Measurements from ENCODE around the gene SLC35F1. TPM values are rescaled to one million over a fixed set of nuclear protein-coding genes. Genes with fewer than 3 reads are reported as not detected.

SLC35F1 gene
- total and polyA plus RNA-seq, 4 donors = 0.01 to 0.09 (median 0.08) TPM; not detected in 1

- no peak for DNase-seq (ENCODE audit: low spot score)
- WGBS = 73% methylated on average over 5 of the region's 5 CpGs
Observed at GRCh38 chr6:118246406-118246805, 339.3 kb downstream of the SLC35F1 start.

GRCh38 chr6:118248171-118248570, 341.1 kb downstream of the SLC35F1 start:
- DNase-seq (ENCODE audit: low spot score) = no peak
- Histone ChIP-seq H3K9me3 (ENCODE audit: control insufficient read depth in 4 of 4, low read length in 3 of 4) (no peaks in the 10 kb centered on the region), H3K4me1 (ENCODE audit: control insufficient read depth in 4 of 4, insufficient read depth in 4 of 4, low read length in 3 of 4) (no peaks in the 10 kb centered on the region), H3K9ac (ENCODE audit: low read depth in 1 of 2, low read length in 2 of 2) (no peak overlapping the region), H3K27me3 (ENCODE audit: control insufficient read depth in 4 of 4, insufficient read depth in 4 of 4, low read length in 3 of 4) (no peaks in the 10 kb centered on the region), H3K27ac (ENCODE audit: low read depth in 1 of 2, low read length in 2 of 2) (no peak overlapping the region), H3K4me3 (ENCODE audit: low read depth in 1 of 3, low read length in 3 of 3) (no peak overlapping the region), H3K36me3 (ENCODE audit: control insufficient read depth in 4 of 4, insufficient read depth in 3 of 4, low read depth in 1 of 4, low read length in 3 of 4) (no peaks in the 10 kb centered on the region)
- TF ChIP-seq NR2F2 (IDR thresholded peaks at IDR 0.05) = no peak
- no peak for TF ChIP-seq CTCF (IDR thresholded peaks at IDR 0.05; ENCODE audit: low read depth, low read length, missing input control)
- TF ChIP-seq TAF1 (conservative IDR thresholded peaks at IDR 0.05) = no peak
- TF ChIP-seq FOXA1 (IDR thresholded peaks at IDR 0.05) = no peak
- TF ChIP-seq GABPA (IDR thresholded peaks at IDR 0.05 in 1 of 2, conservative IDR thresholded peaks at IDR 0.05 in 1 of 2) = no peak
- no peak for TF ChIP-seq EGR1 (IDR thresholded peaks at IDR 0.05; ENCODE audit: low read depth in 2 of 2)
- TF ChIP-seq ATF3 (IDR thresholded peaks at IDR 0.05) = no peak
- no peak for TF ChIP-seq MAX (IDR thresholded peaks at IDR 0.05)
- no peak for TF ChIP-seq HNF4A (conservative IDR thresholded peaks at IDR 0.05)
- TF ChIP-seq JUND (IDR thresholded peaks at IDR 0.05) = no peak
- TF ChIP-seq FOXA2 (IDR thresholded peaks at IDR 0.05) = no peak
- TF ChIP-seq YY1 (IDR thresholded peaks at IDR 0.05) = no peak
- 78% methylated on average over 1 of the region's 1 CpG for WGBS

More at GRCh38 chr6:118246406-118246805, 339.3 kb downstream of the SLC35F1 start:
- Histone ChIP-seq H3K9me3 (ENCODE audit: control insufficient read depth in 4 of 4, low read length in 3 of 4) (no peaks in the 10 kb centered on the region), H3K36me3 (ENCODE audit: control insufficient read depth in 4 of 4, insufficient read depth in 3 of 4, low read depth in 1 of 4, low read length in 3 of 4) (no peaks in the 10 kb centered on the region), H3K27ac (ENCODE audit: low read depth in 1 of 2, low read length in 2 of 2) (no peak overlapping the region), H3K27me3 (ENCODE audit: control insufficient read depth in 4 of 4, insufficient read depth in 4 of 4, low read length in 3 of 4) (no peaks in the 10 kb centered on the region), H3K9ac (ENCODE audit: low read depth in 1 of 2, low read length in 2 of 2) (no peak overlapping the region), H3K4me1 (ENCODE audit: control insufficient read depth in 4 of 4, insufficient read depth in 4 of 4, low read length in 3 of 4) (no peaks in the 10 kb centered on the region), H3K4me3 (ENCODE audit: low read depth in 1 of 3, low read length in 3 of 3) (no peak overlapping the region)
- TF ChIP-seq SP1 (IDR thresholded peaks at IDR 0.05) (no peak), YY1 (IDR thresholded peaks at IDR 0.05) (no peak), FOXA2 (IDR thresholded peaks at IDR 0.05) (no peak)

- Histone ChIP-seq H3K9ac (ENCODE audit: low read depth in 1 of 2, low read length in 2 of 2) (no peak overlapping the region), H3K9me3 (ENCODE audit: control insufficient read depth in 4 of 4, low read length in 3 of 4) (no peaks in the 10 kb centered on the region), H3K27me3 (ENCODE audit: control insufficient read depth in 4 of 4, insufficient read depth in 4 of 4, low read length in 3 of 4) (no peaks in the 10 kb centered on the region), H3K27ac (ENCODE audit: low read depth in 1 of 2, low read length in 2 of 2) (no peak overlapping the region), H3K4me1 (ENCODE audit: control insufficient read depth in 4 of 4, insufficient read depth in 4 of 4, low read length in 3 of 4) (no peaks in the 10 kb centered on the region), H3K4me3 (ENCODE audit: low read depth in 1 of 3, low read length in 3 of 3) (no peak overlapping the region), H3K36me3 (ENCODE audit: control insufficient read depth in 4 of 4, insufficient read depth in 3 of 4, low read depth in 1 of 4, low read length in 3 of 4) (no peaks in the 10 kb centered on the region)
- 42% methylated on average over 5 of the region's 5 CpGs for WGBS
- TF ChIP-seq RXRA (IDR thresholded peaks at IDR 0.05) (no peak), EGR1 (IDR thresholded peaks at IDR 0.05; ENCODE audit: low read depth in 2 of 2) (no peak), HNF4G (IDR thresholded peaks at IDR 0.05) (no peak), FOXA1 (IDR thresholded peaks at IDR 0.05) (no peak), SP1 (IDR thresholded peaks at IDR 0.05) (no peak), ATF3 (IDR thresholded peaks at IDR 0.05) (no peak), FOXA2 (IDR thresholded peaks at IDR 0.05) (no peak), REST (IDR thresholded peaks at IDR 0.05) (no peak), YY1 (IDR thresholded peaks at IDR 0.05) (no peak), TAF1 (conservative IDR thresholded peaks at IDR 0.05) (no peak), NR2F2 (IDR thresholded peaks at IDR 0.05) (no peak), JUND (IDR thresholded peaks at IDR 0.05) (no peak), MAX (IDR thresholded peaks at IDR 0.05) (no peak)
- no peak for DNase-seq (ENCODE audit: low spot score)
Observed at GRCh38 chr6:118249680-118250079, 342.6 kb downstream of the SLC35F1 start.

Data from liver (tissue), 9 donors.